Liver (tissue), 9 donors: ENCODE measurements around the gene TBCCD1. TPM values are rescaled to one million over a fixed set of nuclear protein-coding genes. Genes with fewer than 3 reads are reported as not detected.

Source experiments
- DNase-seq: peaks from one replicate; pipeline ENCODE4 v3.0.0-alpha.2; 2017; ENCODE audit warnings: low spot score
- H3K27ac ChIP-seq, 2 donors: one replicate each; pipeline ENCODE4 v1.7.0; 2013; ENCODE audit warnings: inconsistent platforms in 2 of 2, low read length in 2 of 2, control low read depth in 1 of 2, low read depth in 1 of 2, mild to moderate bottlenecking in 1 of 2
- H3K27me3 ChIP-seq, 4 donors: one replicate each; pipeline versions ENCODE4 v1.6.1 to v1.7.0; 2013; ENCODE audit warnings: low read length in 3 of 4, inconsistent platforms in 1 of 4, mild to moderate bottlenecking in 1 of 4, moderate library complexity in 1 of 4; ENCODE audit not compliant: control insufficient read depth in 4 of 4, insufficient read depth in 4 of 4
- H3K36me3 ChIP-seq, 4 donors: one replicate each; pipeline versions ENCODE4 v1.6.1 to v1.7.0; 2013; ENCODE audit warnings: low read length in 3 of 4, mild to moderate bottlenecking in 3 of 4, low read depth in 1 of 4, moderate library complexity in 1 of 4; ENCODE audit not compliant: control insufficient read depth in 4 of 4, insufficient read depth in 3 of 4
- H3K4me1 ChIP-seq, 4 donors: one replicate each; pipeline versions ENCODE4 v1.6.1 to v1.7.0; 2013; ENCODE audit warnings: low read length in 3 of 4, mild to moderate bottlenecking in 3 of 4, moderate library complexity in 1 of 4; ENCODE audit not compliant: control insufficient read depth in 4 of 4, insufficient read depth in 4 of 4
- H3K4me3 ChIP-seq, 3 donors: one replicate each; pipeline versions ENCODE4 v1.6.1 to v1.7.0; 2013; ENCODE audit warnings: low read length in 3 of 3, control low read depth in 1 of 3, low read depth in 1 of 3, mild to moderate bottlenecking in 1 of 3
- H3K9ac ChIP-seq, 2 donors: one replicate each; pipeline ENCODE4 v1.7.0; 2013; ENCODE audit warnings: low read length in 2 of 2, mild to moderate bottlenecking in 2 of 2, moderate library complexity in 2 of 2, control low read depth in 1 of 2, low read depth in 1 of 2
- H3K9me3 ChIP-seq, 4 donors: one replicate each; pipeline versions ENCODE4 v1.6.1 to v1.7.0; 2013; ENCODE audit warnings: low read length in 3 of 4; ENCODE audit not compliant: control insufficient read depth in 4 of 4
- ATF3 ChIP-seq: IDR thresholded peaks from 2 replicates; pipeline ENCODE4 v1.6.1; 2016; ENCODE audit warnings: antibody characterized with exemption
- CTCF ChIP-seq: fragments of 150-350 bp; IDR thresholded peaks from 2 replicates; pipeline ENCODE4 v1.5.1; 2017; ENCODE audit warnings: improper control_type of control experiment, low read depth, low read length; ENCODE audit not compliant: missing input control
- EGR1 ChIP-seq, 2 donors: IDR thresholded peaks; 2 replicates each; pipeline ENCODE4 v1.6.1; 2016 to 2018; ENCODE audit warnings: antibody characterized with exemption in 2 of 2, low read depth in 2 of 2
- FOXA1 ChIP-seq: IDR thresholded peaks from 2 replicates; pipeline ENCODE4 v1.6.1; 2016; ENCODE audit warnings: antibody characterized with exemption
- FOXA2 ChIP-seq: IDR thresholded peaks from 2 replicates; pipeline ENCODE4 v1.6.1; 2016; ENCODE audit warnings: antibody characterized with exemption
- GABPA ChIP-seq, 2 donors: IDR thresholded peaks in 1 of 2; conservative IDR thresholded peaks in 1 of 2; 2 replicates each; pipeline ENCODE4 v1.6.1; 2016; ENCODE audit warnings: antibody characterized with exemption in 2 of 2, mild to moderate bottlenecking in 1 of 2, moderate library complexity in 1 of 2
- HNF4A ChIP-seq, 2 donors: conservative IDR thresholded peaks; 2 replicates each; pipeline ENCODE4 v1.6.1; 2016; ENCODE audit warnings: antibody characterized with exemption in 2 of 2, mild to moderate bottlenecking in 2 of 2
- HNF4G ChIP-seq: IDR thresholded peaks from 2 replicates; pipeline ENCODE4 v1.6.1; 2016; ENCODE audit warnings: antibody characterized with exemption
- JUND ChIP-seq, 2 donors: IDR thresholded peaks; 2 replicates each; pipeline ENCODE4 v1.6.1; 2016; ENCODE audit warnings: antibody characterized with exemption in 2 of 2
- MAX ChIP-seq: IDR thresholded peaks from 2 replicates; pipeline ENCODE4 v1.6.1; 2016; ENCODE audit warnings: antibody characterized with exemption
- NR2F2 ChIP-seq: IDR thresholded peaks from 2 replicates; pipeline ENCODE4 v1.6.1; 2016; ENCODE audit warnings: antibody characterized with exemption
- RAD21 ChIP-seq, 2 donors: IDR thresholded peaks; 2 replicates each; pipeline ENCODE4 v1.6.1; 2016; ENCODE audit warnings: antibody characterized with exemption in 2 of 2, mild to moderate bottlenecking in 2 of 2
- REST ChIP-seq: IDR thresholded peaks from 2 replicates; pipeline ENCODE4 v1.6.1; 2016; ENCODE audit warnings: antibody characterized with exemption, mild to moderate bottlenecking
- RXRA ChIP-seq, 2 donors: IDR thresholded peaks; 2 replicates each; pipeline ENCODE4 v1.6.1; 2017 to 2018; ENCODE audit warnings: antibody characterized with exemption in 2 of 2, mild to moderate bottlenecking in 1 of 2
- SP1 ChIP-seq: IDR thresholded peaks from 2 replicates; pipeline ENCODE4 v1.6.1; 2018; ENCODE audit warnings: antibody characterized with exemption, mild to moderate bottlenecking
- TAF1 ChIP-seq: conservative IDR thresholded peaks from 2 replicates; pipeline ENCODE4 v1.6.1; 2016; ENCODE audit warnings: antibody characterized with exemption, mild to moderate bottlenecking
- YY1 ChIP-seq: IDR thresholded peaks from 2 replicates; pipeline ENCODE4 v1.6.1; 2016; ENCODE audit warnings: antibody characterized with exemption, mild to moderate bottlenecking
- WGBS: extraction: QIAGEN DNeasy Blood & Tissue Kit; methylation state at CpG from one replicate; pipeline ENCODE4 v1.1.7; 2013; 5-methylcytosine and 5-hydroxymethylcytosine counted together
- polyA plus RNA-seq, 2 donors: library from polyadenylated mRNA; stranded (reverse) in 1 of 2; unstranded in 1 of 2; fragments of 200-250 nt in 1 of 2; fragments of >200 nt in 1 of 2; fragmentation: Nextera tagmentation in 1 of 2; extraction: Ambion mirVana in 1 of 2; gene quantifications; one replicate each; pipeline versions ENCODE4 v1.2.1 to v1.2.3, GENCODE V29; 2013 to 2015
- total RNA-seq, 2 donors: library from RNA; depleted of rRNA; stranded (reverse); fragments of >200 nt; gene quantifications; one replicate each; pipeline ENCODE4 v1.2.3, GENCODE V29; 2014
- donor health status: healthy.
- donor health status: healthy.
- donor health status: healthy.
- donor health status: healthy.
- donor health status: healthy.

Gene TBCCD1
- total and polyA plus RNA-seq, 4 donors = 4.9 to 16.2 (median 10.6) TPM

GRCh38 chr3:186510374-186511079 lies 56.6 kb downstream of the TBCCD1 start:
- Histone ChIP-seq H3K9me3 (no peaks in the 10 kb centered on the region), H3K4me1 (no peaks in the 10 kb centered on the region), H3K9ac (no peak overlapping the region), H3K27ac (no peak overlapping the region), H3K4me3 (no peak overlapping the region), H3K36me3 (no peaks in the 10 kb centered on the region), H3K27me3 (peaks cover 0 to 4% (median 0%) of the 10 kb centered on the region in 4 donors)
- TF ChIP-seq MAX = no peak
- TF ChIP-seq TAF1 = no peak
- TF ChIP-seq RXRA (IDR thresholded peaks at IDR 0.05) = no peak
- TF ChIP-seq EGR1 (IDR thresholded peaks at IDR 0.05; ENCODE audit: low read depth in 2 of 2) = no peak
- no peak for TF ChIP-seq RAD21 (IDR thresholded peaks at IDR 0.05)
- no peak for TF ChIP-seq HNF4A (conservative IDR thresholded peaks at IDR 0.05)
- TF ChIP-seq CTCF = no peak
- TF ChIP-seq FOXA2 = no peak
- no peak for TF ChIP-seq GABPA (IDR thresholded peaks at IDR 0.05 in 1 of 2, conservative IDR thresholded peaks at IDR 0.05 in 1 of 2)
- no peak for TF ChIP-seq SP1
- TF ChIP-seq FOXA1 = no peak
- TF ChIP-seq JUND (IDR thresholded peaks at IDR 0.05) = no peak
- no peak for TF ChIP-seq YY1
- no peak for TF ChIP-seq REST
- DNase-seq = no peak
- 82% methylated on average over 9 of the region's 9 CpGs for WGBS

GRCh38 chr3:186509423-186509822 lies 57.7 kb downstream of the TBCCD1 start:
- peaks cover 0 to 4% (median 0%) of the 10 kb centered on the region in 4 donors for H3K27me3 ChIP-seq
- H3K9me3 ChIP-seq = no peaks in the 10 kb centered on the region
- no peak for TF ChIP-seq HNF4A (conservative IDR thresholded peaks at IDR 0.05)
- no peak for TF ChIP-seq SP1
- TF ChIP-seq ATF3 = no peak
- TF ChIP-seq FOXA2 = no peak
- no peak for TF ChIP-seq RAD21 (IDR thresholded peaks at IDR 0.05)
- no peak for TF ChIP-seq NR2F2
- TF ChIP-seq TAF1 = no peak
- no peak for TF ChIP-seq REST
- TF ChIP-seq JUND (IDR thresholded peaks at IDR 0.05) = no peak
- no peak for TF ChIP-seq CTCF
- TF ChIP-seq EGR1 (IDR thresholded peaks at IDR 0.05; ENCODE audit: low read depth in 2 of 2) = no peak
- no peak for TF ChIP-seq HNF4G
- H3K4me3 ChIP-seq = no peak overlapping the region
- no peak for DNase-seq
- no peak overlapping the region for H3K9ac ChIP-seq
- WGBS = 84% methylated on average over 2 of the region's 2 CpGs
- no peaks in the 10 kb centered on the region for H3K4me1 ChIP-seq
- no peak overlapping the region for H3K27ac ChIP-seq
- no peaks in the 10 kb centered on the region for H3K36me3 ChIP-seq
